NCI-H524 (cell line): ENCODE results near the gene ENPP6.
A peak's percentile ranks its signal among the peaks of the same experiment; 100 is the strongest.
"Not testable (repeated sequence)": the region's sequence is repeated elsewhere in the genome, so short reads cannot be mapped to it uniquely, and the experiment has no call there.

ENCODE experiments used
- DNase-seq, 2 experiments: peaks; one replicate each; lab custom pipeline; 2025; lab: John Stamatoyannopoulos, UW

The ENPP6 gene

GRCh38 chr4:184148738-184149637 is 68.7 kb downstream of the ENPP6 start:
- no peak for DNase-seq

- DNase-seq = no peak
Observed at GRCh38 chr4:184147858-184148737, 69.6 kb downstream of the ENPP6 start.

- DNase-seq = no peak
Observed at GRCh38 chr4:184146951-184147350, 70.7 kb downstream of the ENPP6 start.

- no peak for DNase-seq
Observed at GRCh38 chr4:184145596-184145995, 72.1 kb downstream of the ENPP6 start.

- no peak for DNase-seq
Observed at GRCh38 chr4:184143770-184144564, 73.7 kb downstream of the ENPP6 start.

- DNase-seq = peak; percentile 26 to 80
Observed at GRCh38 chr4:184142121-184143000, 75.3 kb downstream of the ENPP6 start.

GRCh38 chr4:184140901-184141300 is 76.8 kb downstream of the ENPP6 start:
- DNase-seq = not testable (repeated sequence)

GRCh38 chr4:184136525-184136924 is 81.1 kb downstream of the ENPP6 start:
- no peak for DNase-seq

- DNase-seq = no peak
Observed at GRCh38 chr4:184126800-184127199, 90.9 kb downstream of the ENPP6 start.

- DNase-seq = no peak
Observed at GRCh38 chr4:184122631-184123408, 94.9 kb downstream of the ENPP6 start.

- DNase-seq = no peak
Observed at GRCh38 chr4:184120549-184121127, 97.0 kb downstream of the ENPP6 start.

GRCh38 chr4:184117662-184118199 is 99.9 kb downstream of the ENPP6 start:
- DNase-seq = no peak

GRCh38 chr4:184115399-184115798 is 102.3 kb downstream of the ENPP6 start:
- DNase-seq = no peak

- DNase-seq = no peak
Observed at GRCh38 chr4:184114431-184114830, 103.2 kb downstream of the ENPP6 start.

- no peak for DNase-seq
Observed at GRCh38 chr4:184112006-184112550, 105.6 kb downstream of the ENPP6 start.

GRCh38 chr4:184111233-184111832 is 106.3 kb downstream of the ENPP6 start:
- DNase-seq = no peak

- no peak for DNase-seq
Observed at GRCh38 chr4:184110452-184111224, 107.0 kb downstream of the ENPP6 start.

GRCh38 chr4:184108006-184108501 is 109.6 kb downstream of the ENPP6 start:
- DNase-seq = no peak
